OCI-LY3 (cell line): ENCODE results near the gene PTK6.

ENCODE experiments used
- H2AFZ ChIP-seq: fragments of 200-600, 300-600 bp; shearing (Covaris generic); 2 replicates; pipeline ENCODE4 v1.6.0; 2014; ENCODE audit warnings: antibody characterized with exemption, low read depth, low read length
- H3K27ac ChIP-seq: fragments of 200-600, 300-600 bp; sonication (generic); 2 replicates; pipeline ENCODE4 v1.5.1; 2014; ENCODE audit warnings: mild to moderate bottlenecking, low read length, moderate library complexity, mixed read lengths
- H3K27me3 ChIP-seq: fragments of 200-600, 300-600 bp; sonication (generic); 2 replicates; pipeline ENCODE4 v1.6.1; 2014; ENCODE audit warnings: low read depth, low read length, mixed read lengths
- H3K36me3 ChIP-seq: fragments of 200-600, 300-600 bp; sonication (generic); replicated peaks from 2 replicates; pipeline ENCODE3; 2014; ENCODE audit warnings: low read depth, low read length, mixed read lengths
- H3K4me1 ChIP-seq: fragments of 300-600, 200-600 bp; sonication (generic); 2 replicates; pipeline ENCODE4 v1.6.1; 2014; ENCODE audit warnings: low read length, mixed read lengths
- H3K4me2 ChIP-seq: fragments of 200-600, 300-600 bp; sonication (generic); 2 replicates; pipeline ENCODE4 v1.6.1; 2014; ENCODE audit warnings: low read length, mixed read lengths
- H3K4me3 ChIP-seq: fragments of 300-600, 200-600 bp; sonication (generic); 2 replicates; pipeline ENCODE4 v1.5.1; 2014; ENCODE audit warnings: antibody characterized with exemption, mild to moderate bottlenecking, low read length, moderate library complexity
- H3K79me2 ChIP-seq: fragments of 300-600, 200-600 bp; shearing (Covaris generic); 2 replicates; pipeline ENCODE4 v1.6.1; 2014; ENCODE audit warnings: mild to moderate bottlenecking, low read length, mixed read lengths
- H3K9ac ChIP-seq: fragments of 300-600, 200-600 bp; shearing (Covaris generic); 2 replicates; pipeline ENCODE4 v1.6.0; 2014; ENCODE audit warnings: mild to moderate bottlenecking, low read length, moderate library complexity
- H3K9me3 ChIP-seq: fragments of 200-600, 300-600 bp; shearing (Covaris generic); 2 replicates; pipeline ENCODE4 v1.6.1; 2014; ENCODE audit warnings: low read length, mixed read lengths; ENCODE audit not compliant: insufficient read depth
- H4K20me1 ChIP-seq: fragments of 200-600, 300-600 bp; sonication (generic); 2 replicates; pipeline ENCODE4 v1.6.1; 2016; ENCODE audit warnings: low read length, mixed read lengths; ENCODE audit not compliant: insufficient read depth
- CTCF ChIP-seq: fragments of 200-600, 300-600 bp; sonication (generic); IDR thresholded peaks from 2 replicates; pipeline ENCODE4 v1.5.1; 2014; ENCODE audit warnings: antibody characterized with exemption, low read length, low read depth
- EZH2phosphoT487 ChIP-seq: fragments of 200-600 bp; shearing (Covaris generic); IDR thresholded peaks from 2 replicates; pipeline ENCODE4 v1.6.1; 2018; ENCODE audit warnings: antibody characterized with exemption, mixed run types, low read depth

Gene PTK6

GRCh38 chr20:63507083-63507743, 30.0 kb downstream of the PTK6 start:
- H3K4me3 ChIP-seq, result no peak overlapping the region
- no peak overlapping the region for H2AFZ ChIP-seq
- H3K4me1 ChIP-seq, result no peaks in the 10 kb centered on the region
- H3K36me3 ChIP-seq, result no peaks in the 10 kb centered on the region
- H3K9ac ChIP-seq, result no peak overlapping the region
- no peaks in the 10 kb centered on the region for H3K79me2 ChIP-seq
- H3K27me3 ChIP-seq, result peaks cover 4% of the 10 kb centered on the region; the same call in 1 of the 2 replicates
- H3K4me2 ChIP-seq, result no peak overlapping the region
- no peak for TF ChIP-seq CTCF
- TF ChIP-seq EZH2phosphoT487, result no peak
- no peaks in the 10 kb centered on the region for H3K9me3 ChIP-seq
- H4K20me1 ChIP-seq, result no peaks in the 10 kb centered on the region
- no peak overlapping the region for H3K27ac ChIP-seq

GRCh38 chr20:63505723-63506122, 31.5 kb downstream of the PTK6 start:
- no peak for TF ChIP-seq CTCF
- TF ChIP-seq EZH2phosphoT487, result no peak
- Histone ChIP-seq H3K4me2 (no peak overlapping the region), H3K4me3 (no peak overlapping the region), H3K27me3 (peaks cover 4% of the 10 kb centered on the region; the same call in 1 of the 2 replicates), H3K36me3 (no peaks in the 10 kb centered on the region), H4K20me1 (no peaks in the 10 kb centered on the region), H3K27ac (no peak overlapping the region), H3K9ac (no peak overlapping the region), H2AFZ (no peak overlapping the region), H3K79me2 (no peaks in the 10 kb centered on the region), H3K9me3 (no peaks in the 10 kb centered on the region), H3K4me1 (no peaks in the 10 kb centered on the region)

- Histone ChIP-seq H3K27me3 (peaks cover 4% of the 10 kb centered on the region; the same call in 1 of the 2 replicates), H3K36me3 (no peaks in the 10 kb centered on the region), H3K9me3 (no peaks in the 10 kb centered on the region), H4K20me1 (no peaks in the 10 kb centered on the region), H2AFZ (no peak overlapping the region), H3K4me1 (no peaks in the 10 kb centered on the region), H3K79me2 (no peaks in the 10 kb centered on the region), H3K27ac (no peak overlapping the region), H3K4me3 (no peak overlapping the region), H3K9ac (no peak overlapping the region), H3K4me2 (no peak overlapping the region)
- TF ChIP-seq CTCF (no peak), EZH2phosphoT487 (no peak)
Observed at GRCh38 chr20:63505281-63505680, 31.9 kb downstream of the PTK6 start.

- Histone ChIP-seq H3K27me3 (peaks cover 4% of the 10 kb centered on the region; the same call in 1 of the 2 replicates), H3K27ac (no peak overlapping the region), H3K9me3 (no peaks in the 10 kb centered on the region), H3K4me3 (no peak overlapping the region), H3K36me3 (no peaks in the 10 kb centered on the region), H3K9ac (no peak overlapping the region), H2AFZ (no peak overlapping the region), H3K4me2 (no peak overlapping the region), H3K4me1 (no peaks in the 10 kb centered on the region), H3K79me2 (no peaks in the 10 kb centered on the region), H4K20me1 (no peaks in the 10 kb centered on the region)
- no peak for TF ChIP-seq CTCF
- TF ChIP-seq EZH2phosphoT487, result no peak
Observed at GRCh38 chr20:63504642-63505041, 32.5 kb downstream of the PTK6 start.
